HG02798 (cell line): ENCODE data around the gene GATD1.
A peak's percentile ranks its signal among the peaks of the same experiment; 100 is the strongest.

Experiments
- ATAC-seq: cut with Tn5 transposase; IDR thresholded peaks from one replicate; pipeline ENCODE4 v1.9.1; 2021; ENCODE audit warnings: mild to moderate bottlenecking; ENCODE audit not compliant: unreplicated experiment, poor library complexity

GATD1 gene

GRCh38 chr11:796565-797295 is 19.4 kb upstream of the GATD1 start:
- ATAC-seq: no peak

- peak; percentile 19 for ATAC-seq
Measured at GRCh38 chr11:795634-796564, 18.6 kb upstream of the GATD1 start.

- no peak for ATAC-seq
Measured at GRCh38 chr11:794766-795633, 17.7 kb upstream of the GATD1 start.

- no peak for ATAC-seq
Measured at GRCh38 chr11:794013-794765, 16.9 kb upstream of the GATD1 start.

GRCh38 chr11:793556-793955 is 16.3 kb upstream of the GATD1 start:
- ATAC-seq: no peak

GRCh38 chr11:792873-793272 is 15.6 kb upstream of the GATD1 start:
- ATAC-seq: no peak

- no peak for ATAC-seq
Measured at GRCh38 chr11:792535-792821, 15.2 kb upstream of the GATD1 start.

GRCh38 chr11:791658-792534 is 14.6 kb upstream of the GATD1 start:
- no peak for ATAC-seq

- no peak for ATAC-seq
Measured at GRCh38 chr11:790721-791564, 13.7 kb upstream of the GATD1 start.

GRCh38 chr11:789943-790342 is 12.7 kb upstream of the GATD1 start, which contains the start of gene CEND1:
Gene CEND1 (minus strand): TSS chr11:790090. CDS start chr11:788576, 1,514 bp downstream.
- peak; percentile 44 for ATAC-seq

- ATAC-seq: no peak
Measured at GRCh38 chr11:788953-789940, 12.0 kb upstream of the GATD1 start.

- no peak for ATAC-seq
Measured at GRCh38 chr11:788009-788640, 10.8 kb upstream of the GATD1 start.

GRCh38 chr11:787084-787675 is 9.9 kb upstream of the GATD1 start:
- ATAC-seq: no peak

GRCh38 chr11:786235-787083 is 9.2 kb upstream of the GATD1 start:
- no peak for ATAC-seq

GRCh38 chr11:783581-784015 is 6.3 kb upstream of the GATD1 start:
- no peak for ATAC-seq
